ENCODE data around the gene CDH13.

Gene CDH13

DNA sequence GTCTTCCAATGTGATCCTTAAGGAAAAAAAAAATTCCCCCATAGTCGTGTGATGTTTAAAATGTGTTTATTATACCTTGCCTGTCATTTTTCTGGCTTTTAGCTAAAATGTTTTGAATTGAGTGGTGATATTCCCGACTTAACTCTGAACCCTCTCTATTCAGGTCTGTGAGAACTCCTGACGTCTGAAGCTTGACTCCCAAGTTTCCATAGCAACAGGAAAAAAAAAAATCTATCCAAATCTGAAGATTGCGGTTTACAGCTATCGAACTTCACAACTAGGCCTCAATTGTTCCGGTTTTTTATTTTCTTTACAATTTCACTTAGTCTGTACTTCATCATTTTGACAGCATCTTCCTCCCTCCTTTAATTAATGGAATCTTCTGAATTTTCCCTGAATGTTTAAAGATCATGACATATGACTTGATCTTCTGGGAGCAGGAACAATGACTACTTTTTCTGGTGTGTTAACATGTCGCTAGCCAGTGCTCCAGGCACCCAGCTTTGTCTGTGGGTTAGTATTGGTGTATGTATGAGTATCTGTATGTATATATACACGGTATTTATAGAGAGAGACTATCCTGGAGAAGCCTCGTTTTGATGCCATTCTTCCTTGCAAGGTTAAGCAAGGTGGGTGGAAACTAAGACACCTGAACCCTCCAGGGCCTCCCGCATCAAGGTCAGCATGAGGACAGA lies 1168.2 kb downstream of the CDH13 start:
- DNase-seq, result no peak

DNA sequence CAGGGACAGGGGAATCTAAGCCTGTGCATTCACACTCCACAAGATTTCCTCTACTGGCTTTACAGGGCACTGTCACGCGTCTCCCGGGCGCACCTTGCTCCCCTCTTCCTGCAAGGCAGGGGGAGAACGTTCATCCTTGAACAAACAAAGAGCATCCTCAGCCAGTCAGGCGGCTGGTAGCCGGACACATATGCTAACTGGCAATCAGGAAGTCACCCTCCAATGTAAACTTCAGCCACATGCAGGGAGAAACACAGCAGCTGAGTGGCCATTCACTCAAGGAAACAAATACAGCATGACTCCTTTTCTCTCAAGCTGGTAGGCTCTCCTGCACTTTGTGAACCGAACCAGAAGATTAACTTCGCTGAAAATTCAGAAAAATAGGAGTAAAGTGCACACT lies 1170.2 kb downstream of the CDH13 start:
- DNase-seq, result no peak

DNA sequence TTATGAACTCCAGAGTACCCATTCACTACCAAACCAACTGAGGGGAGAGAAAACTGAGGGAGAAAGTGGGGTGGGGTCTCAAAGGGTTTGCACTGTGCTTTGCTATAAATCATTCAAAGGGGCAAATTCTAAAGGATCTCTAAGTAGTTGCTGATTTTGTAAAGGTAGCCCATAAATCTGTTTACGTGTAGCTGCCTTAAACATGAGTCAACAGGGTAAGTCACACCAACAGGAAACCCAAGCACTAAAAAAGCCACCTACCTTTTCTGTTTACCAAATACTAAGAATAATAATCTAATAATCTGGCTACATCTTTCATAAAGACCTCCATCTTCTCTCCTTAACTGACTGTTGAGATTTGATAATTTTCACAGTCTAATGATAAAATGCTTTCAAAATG lies 1172.6 kb downstream of the CDH13 start:
- no peak for DNase-seq

DNA sequence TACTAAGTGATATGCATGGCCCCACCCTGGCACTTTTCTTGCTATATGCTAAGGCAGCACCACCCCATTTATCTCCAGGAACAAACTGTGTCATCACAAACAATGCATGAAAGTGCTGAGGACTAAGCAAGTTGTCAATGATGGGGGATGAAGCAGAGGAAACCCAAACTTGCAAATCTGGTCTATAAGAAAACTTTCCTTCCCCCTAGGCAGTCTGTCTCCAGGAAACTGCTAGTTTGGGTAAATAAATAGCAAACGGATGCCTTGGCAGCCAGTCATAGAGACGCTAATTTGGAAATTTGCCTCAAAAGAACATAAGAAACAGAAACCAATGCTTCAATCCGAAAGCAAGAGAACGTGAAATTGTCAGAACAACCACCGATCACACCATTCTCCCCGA lies 1175.4 kb downstream of the CDH13 start:
- no peak for DNase-seq

DNA sequence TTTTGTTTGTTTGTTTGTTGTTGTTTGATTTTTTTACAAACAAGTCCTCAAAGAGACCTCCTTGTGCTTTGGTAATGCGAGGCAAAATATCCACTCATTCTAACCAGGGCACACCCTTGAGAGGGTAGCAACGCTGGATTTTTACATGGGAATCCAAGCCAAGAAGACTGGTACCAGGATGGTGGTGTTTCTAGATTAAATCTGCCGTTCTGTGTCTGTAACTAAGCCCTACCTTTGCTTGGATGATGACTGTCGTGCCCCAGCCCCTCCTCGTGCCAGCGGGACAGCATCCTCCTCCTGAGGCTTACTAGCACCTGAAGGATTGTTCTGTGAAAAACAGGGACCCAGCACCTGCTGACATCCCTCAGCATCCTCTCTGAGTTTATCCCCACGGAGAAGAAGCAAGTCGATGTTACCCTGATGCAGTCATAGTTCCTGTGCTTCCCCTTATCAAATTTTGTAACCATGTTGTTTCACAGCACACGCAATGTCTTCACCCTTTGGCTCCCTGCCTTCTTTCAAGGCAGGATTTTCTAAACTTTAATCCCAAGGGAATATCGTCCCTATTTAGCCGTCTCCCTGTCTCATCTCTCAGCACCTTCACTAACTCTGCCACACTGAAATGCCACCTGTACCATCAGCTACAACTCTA lies 1175.9 kb downstream of the CDH13 start:
- DNase-seq, result no peak

DNA sequence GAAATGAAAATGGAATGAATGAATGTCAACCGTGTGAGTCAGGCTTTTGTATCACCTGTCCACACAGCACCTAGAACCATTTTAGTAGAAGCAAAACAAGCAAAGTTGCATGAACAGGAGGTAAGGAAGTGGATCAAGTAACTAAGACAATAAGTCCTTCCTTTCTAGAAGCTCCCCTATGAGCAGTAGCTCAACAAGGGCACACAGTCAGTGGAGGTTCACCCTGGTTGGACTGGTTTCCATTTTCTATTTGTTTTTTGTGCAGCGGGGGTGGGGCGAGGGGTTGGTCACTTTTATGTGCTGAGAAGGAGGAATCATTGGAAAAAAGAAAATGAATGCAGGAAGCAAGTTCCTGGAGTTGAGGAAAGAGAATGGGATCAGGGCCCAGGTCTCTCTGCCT lies 1177.0 kb downstream of the CDH13 start:
- no peak for DNase-seq

DNA sequence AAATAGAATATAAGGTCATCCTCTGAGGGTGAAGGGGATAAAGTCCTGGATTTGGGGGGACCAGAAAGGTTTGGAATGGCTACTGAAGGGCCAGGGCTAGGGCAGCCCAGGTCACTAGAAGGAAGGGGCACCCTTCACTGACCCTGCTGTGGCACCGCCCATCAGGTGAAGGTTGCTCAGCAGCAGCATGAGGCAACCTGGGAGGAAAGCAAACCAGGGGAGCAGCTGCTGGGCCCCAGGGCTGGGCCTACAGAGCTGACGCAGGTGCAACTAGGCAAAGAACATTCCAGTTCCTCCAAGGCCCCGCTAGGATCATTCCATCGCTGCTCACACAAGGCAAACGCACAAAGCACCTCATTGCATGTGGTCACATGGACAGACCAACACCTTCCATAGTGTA lies 1177.6 kb downstream of the CDH13 start:
- DNase-seq, result no peak

DNA sequence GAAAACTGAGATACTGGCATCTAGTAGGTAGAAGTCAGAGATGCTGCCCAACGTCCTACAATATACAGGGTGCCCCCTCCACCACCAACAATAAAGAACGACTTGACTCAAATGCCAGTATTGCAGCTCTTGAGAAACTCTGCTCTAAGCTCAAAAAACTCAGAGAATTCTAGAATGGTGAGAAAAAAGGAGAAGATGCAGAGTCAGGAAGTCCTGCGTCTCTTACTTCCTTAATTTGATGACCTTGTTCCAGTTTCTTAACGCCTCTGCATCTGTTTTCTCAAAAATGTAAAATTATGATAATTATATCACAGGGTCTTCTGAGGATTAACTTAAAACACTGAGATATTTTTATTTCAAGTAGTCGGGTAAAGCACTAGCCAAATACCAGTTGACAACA lies 1179.3 kb downstream of the CDH13 start:
- no peak for DNase-seq

DNA sequence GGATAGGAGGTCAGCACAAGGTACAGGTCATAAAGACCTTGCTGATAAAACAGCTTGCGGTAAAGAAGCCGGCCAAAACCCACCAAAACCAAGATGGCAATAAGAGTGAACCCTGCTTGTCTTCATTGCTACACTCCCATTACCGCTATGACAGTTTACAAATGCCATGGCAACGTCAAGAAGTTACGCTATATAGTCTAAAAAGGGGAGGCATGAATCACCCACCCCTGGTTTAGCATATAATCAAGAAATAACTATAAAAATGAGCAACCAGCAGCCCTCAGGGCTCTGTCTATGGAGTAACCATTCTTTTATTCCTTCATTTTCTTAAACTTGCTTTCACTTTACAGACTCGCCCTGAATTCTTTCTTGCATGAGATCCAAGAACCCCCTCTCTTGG lies 1180.0 kb downstream of the CDH13 start:
- DNase-seq, result no peak

DNA sequence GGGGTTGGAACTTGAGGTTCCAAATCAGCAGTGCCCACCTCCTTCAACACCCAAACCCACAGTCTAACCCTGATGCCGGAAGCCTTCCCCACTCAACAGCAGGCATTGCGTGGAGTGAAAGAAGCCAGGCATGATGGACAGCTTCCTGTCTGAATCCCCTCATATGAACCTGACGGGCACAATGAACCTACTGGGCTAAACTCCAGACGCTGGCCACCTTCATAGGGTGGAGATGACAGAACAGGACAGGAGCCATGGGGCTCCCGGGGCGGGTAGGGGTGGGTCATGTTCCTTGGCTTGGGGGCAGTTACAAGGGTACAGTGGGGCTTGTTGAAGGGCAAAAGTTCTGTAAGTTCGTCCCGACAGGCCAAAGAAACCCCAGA lies 1180.5 kb downstream of the CDH13 start:
- DNase-seq, result no peak

DNA sequence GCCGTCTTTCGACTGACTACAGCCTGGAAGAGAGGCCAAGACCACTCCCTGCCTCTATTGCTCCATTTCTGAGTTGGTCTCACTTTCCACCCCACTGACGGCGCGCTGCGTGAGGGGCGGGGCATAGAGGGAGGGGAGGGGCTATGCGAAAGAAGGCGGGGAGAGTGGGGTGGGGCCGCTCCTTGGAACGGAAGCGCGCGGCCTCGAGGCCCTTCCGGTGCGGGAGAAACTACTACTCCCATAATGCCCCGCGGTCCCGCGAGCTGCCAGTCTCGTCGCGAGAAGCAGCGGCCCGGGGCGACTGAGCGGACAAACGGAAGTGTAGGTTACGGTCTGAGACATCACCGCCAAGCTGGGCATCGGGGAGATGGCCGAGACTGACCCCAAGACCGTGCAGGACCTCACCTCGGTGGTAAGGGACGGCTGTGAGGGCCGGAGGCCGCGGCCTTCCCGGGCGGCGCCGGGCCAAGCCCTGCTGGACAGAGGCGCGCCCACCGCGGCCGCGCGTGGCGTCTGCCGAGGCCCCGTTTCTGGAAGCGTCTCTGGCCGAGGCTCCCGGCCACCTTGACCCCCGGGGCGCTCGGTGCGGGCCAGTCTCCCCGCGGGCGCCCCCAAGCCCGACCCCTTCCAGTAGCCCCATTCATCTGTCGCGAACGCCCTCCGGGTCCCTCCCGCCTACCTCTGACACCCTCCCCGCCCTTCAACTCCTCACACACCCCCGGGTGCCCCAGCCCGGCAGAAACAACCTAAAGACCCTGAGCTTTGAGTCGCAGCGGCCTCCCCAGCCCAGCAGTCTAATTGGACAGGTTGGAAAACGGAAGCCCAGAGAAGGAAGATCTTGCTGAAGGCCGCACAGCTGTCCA lies 1181.2 kb downstream of the CDH13 start, which contains the start of gene HSBP1:
TSS of gene HSBP1 (plus strand) at position 269 of the 863 bp plus-strand sequence. CDS start at position 368, 99 bp downstream.
- peak; percentile 96 for DNase-seq

DNA sequence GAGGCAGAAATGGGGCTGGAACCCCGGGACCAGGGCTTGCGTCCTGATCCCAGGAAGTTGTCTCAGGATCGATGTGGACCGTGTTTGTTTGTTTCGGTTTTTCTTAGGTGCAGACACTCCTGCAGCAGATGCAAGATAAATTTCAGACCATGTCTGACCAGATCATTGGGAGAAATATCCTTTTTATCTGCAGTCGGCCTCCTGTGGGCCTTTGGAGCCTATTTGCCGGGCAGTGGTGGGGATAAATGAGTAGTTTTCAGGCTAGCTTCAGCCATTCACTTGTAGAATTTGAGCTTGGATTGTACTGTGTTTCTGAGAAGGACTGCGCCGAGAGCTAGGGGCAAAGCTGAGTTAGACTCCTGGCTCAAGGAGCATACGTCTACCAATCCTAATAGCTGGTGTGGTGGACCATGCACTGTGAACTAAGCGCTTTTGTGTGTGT lies 1181.8 kb downstream of the CDH13 start:
- no peak for DNase-seq

DNA sequence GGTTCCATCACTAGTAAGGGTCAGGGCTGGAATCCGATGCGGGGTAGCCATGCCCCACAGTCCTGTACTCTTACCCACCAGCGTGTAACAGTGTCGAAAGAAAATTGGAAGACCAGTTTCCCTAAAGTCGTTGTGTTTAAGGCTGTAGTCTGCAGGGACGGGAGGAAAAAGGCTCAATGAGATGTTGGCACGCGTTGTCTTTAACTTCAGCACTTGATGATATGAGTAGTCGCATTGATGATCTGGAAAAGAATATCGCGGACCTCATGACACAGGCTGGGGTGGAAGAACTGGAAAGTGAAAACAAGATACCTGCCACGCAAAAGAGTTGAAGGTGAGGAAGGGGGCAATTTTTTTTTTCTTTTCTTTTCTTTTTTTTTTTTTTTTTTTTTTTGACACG lies 1182.3 kb downstream of the CDH13 start:
- no peak for DNase-seq

DNA sequence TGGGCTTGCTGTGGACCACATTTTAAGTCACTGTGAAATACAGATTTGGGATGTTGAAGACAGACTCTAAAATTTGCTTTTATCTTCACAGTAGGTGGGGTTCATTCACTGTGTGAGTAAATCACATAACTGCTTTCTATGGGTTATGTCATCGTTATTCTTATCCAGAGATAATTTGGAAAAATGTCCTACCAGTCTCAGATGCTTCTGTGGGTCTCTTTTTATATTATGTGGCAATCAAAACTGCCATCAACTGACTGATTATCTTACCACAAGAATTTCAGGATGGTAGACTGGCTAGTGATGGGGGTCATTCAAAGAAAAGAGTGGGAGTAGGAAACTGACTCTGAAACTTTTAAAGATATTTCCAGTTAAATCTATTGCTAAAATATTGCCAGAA lies 1184.1 kb downstream of the CDH13 start:
- no peak for DNase-seq

DNA sequence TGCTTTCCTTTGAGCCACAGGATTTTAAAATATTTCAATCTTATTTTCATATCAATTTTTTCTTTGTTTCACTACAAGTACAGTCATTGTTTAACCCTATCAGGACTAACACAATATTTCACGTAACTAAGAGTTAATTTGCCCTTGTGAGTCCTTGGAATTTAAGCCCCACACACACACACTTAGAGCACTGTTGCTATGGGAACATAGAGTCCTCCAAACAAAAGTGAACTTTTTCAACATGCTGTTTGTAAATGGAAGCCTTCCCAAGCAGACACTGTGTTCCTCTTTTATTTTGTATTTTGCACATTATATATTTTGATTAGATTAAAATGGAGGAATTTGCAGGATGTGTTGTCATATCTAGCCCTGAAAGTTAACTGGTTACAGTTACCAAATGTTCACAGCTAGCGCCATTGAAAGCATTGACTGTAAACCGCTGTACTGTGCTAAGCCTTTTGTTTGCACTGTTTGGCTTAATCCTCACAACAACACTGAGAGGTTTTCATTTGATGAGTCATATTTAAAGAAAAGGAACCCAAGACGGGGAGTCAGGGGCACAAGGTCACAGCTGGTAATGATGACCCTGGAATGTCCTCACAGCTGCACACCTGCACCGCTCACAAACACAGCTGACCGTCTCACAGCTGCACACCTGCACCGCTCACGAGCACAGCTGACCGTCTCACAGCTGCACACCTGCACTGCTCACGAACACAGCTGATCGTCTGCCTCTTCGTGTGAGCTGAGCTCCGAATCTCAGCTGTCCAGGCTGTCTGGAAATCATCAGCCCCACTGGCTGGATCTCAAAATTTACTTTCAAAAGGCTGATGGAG lies 1187.3 kb downstream of the CDH13 start:
- peak; percentile 60 for DNase-seq

DNA sequence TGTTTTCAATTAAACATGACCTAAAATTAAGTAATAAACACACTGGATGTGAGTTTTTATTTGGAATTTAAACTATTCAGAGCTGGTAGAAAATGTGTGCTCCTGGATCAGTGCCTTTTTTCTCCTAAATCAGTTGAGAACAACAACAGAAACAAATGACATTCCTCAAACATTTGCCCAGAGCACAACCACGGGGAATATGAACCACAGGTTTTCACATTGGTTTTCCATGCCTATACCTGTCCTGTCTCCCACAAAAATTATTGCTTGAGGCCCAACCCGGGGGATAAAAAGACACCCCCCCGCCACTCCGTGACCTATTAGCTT lies 1187.9 kb downstream of the CDH13 start:
- no peak for DNase-seq

DNA sequence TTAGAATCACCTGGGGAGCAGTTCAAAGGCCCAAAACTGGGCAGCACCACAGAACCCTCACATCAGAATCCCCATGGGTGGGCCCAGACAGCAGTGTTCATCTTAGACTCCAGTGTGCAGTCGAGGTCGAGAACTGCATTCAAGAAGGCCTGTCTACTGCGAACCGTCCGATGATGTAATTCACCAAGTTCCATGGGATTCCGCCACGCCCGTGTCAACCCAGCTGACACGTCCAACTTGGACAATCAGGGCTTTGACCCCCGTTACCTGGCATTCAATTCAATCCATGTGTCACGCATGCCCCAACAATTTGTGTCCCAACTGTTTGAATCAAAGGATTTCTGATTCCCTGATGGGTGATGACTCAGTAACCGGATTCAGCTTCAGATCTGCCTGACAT lies 1190.3 kb downstream of the CDH13 start:
- DNase-seq, result peak; percentile 43

DNA sequence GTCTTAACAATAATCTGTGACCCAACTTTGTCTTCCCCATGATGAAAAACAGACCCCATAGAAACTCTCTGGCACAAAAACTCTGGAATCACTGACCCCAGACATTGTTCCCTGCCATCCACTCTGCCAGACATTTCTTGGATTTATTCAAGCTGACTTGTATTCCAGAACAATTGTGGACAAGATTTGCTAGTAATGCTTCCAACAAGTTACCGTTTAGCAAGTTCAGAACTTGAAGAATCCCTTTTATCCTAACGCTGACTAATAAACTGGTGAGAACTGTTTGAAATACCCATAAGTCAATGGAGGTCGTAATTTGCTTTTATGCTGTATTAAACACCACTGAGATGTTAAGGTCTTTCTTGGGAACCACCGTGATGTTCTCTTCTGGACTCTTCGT lies 1191.5 kb downstream of the CDH13 start:
- no peak for DNase-seq

DNA sequence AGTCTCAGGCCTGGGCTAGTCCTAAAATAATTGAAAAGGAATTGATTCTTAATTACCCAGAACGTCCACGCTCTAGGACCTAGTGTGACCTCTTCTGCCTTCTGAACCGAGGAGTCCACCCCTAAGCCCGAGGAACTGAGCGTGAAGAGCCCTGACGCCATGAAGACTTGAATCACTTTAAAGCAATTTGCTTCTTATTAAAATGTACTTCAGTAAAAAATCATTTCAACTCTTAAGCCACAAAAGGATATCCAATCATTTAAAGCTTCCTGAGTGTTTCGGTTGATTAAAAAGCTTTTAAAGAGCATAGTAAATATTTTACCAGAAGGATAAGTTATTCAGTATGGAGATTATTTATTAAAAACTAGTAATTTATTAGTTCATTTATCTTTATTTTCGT lies 1192.6 kb downstream of the CDH13 start:
- peak; percentile 5 for DNase-seq

DNA sequence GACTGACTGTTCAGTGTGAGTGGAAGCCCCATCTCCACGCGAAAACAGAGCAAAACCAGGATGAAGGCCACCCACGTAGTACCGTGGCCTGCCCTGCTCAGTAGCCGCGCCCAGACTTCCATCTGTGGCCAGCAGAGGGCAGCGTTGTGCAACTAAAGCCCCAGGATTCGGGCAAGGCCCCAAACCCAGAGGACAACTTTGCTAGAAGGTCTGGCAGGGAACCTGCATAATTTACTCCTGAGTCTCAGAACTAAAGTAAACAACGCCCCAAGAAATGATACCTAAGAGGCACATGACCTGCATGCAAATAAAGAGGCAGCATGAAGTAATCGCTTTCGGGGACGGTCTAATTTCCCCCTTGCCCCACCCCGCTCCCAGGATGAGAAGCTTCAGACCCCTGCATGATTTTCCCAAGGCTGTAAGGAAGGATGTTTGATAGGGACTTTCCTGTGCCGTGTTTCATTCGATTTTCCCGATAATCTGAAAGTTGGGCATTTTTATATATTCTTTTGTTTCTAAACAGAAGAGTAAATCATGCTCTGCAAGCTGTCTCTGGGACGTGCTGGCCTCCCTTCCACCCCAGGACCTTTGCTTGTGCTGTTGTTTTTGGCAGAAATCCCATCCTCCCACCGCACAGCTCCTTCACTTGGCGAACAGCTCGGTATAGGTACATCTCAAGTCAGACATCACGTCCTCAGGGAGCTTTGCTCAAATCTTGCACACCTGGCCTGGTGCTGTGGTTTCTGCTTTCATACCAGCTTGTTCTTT lies 1199.6 kb downstream of the CDH13 start:
- DNase-seq, result peak; percentile 87

DNA sequence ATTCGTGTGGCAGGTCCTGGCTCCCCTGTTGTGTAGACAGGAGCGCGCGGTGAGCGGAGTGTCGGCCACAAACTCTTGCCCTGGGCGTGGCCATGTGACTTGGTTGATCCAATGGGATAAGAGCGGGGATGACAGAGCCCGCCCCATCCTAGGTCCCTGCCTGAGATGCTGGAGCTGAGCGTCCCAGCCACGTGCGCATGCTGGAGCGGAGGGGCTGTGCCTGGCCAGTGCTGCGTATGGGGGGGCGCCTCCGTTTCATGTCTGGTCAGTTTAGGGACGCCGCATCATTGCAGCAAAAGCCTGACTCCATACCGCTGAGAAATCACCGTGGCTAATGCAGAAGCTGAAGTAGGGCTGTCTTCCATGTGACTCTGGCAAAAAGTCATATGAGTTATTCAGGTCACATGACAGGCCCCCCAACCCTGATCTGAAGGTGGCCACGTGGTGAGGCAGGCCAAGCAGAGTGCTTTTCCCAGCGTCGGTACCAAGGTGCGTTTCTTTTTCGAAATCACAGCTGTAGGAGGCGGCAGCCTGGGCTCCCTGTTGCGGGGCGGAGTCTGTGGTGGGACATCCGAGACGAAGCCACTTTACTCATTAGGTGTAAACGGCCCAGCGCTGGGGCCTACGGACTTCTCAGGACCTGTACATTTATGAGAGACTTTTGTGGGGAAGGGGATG lies 1203.5 kb downstream of the CDH13 start:
- no peak for DNase-seq
